Bladder microvascular endothelial cell (primary cell): ENCODE results near the gene NEUROD6. TPM values are rescaled to one million over a fixed set of nuclear protein-coding genes. Genes with fewer than 3 reads are reported as not detected.

Source experiments
- total RNA-seq: library from RNA; depleted of rRNA; stranded (reverse); fragments of >200 nt; gene quantifications from 2 replicates; pipeline ENCODE4 v1.2.3, GENCODE V29; 2014

NEUROD6 gene
- total RNA-seq: not detected in 2 replicates

DNA sequence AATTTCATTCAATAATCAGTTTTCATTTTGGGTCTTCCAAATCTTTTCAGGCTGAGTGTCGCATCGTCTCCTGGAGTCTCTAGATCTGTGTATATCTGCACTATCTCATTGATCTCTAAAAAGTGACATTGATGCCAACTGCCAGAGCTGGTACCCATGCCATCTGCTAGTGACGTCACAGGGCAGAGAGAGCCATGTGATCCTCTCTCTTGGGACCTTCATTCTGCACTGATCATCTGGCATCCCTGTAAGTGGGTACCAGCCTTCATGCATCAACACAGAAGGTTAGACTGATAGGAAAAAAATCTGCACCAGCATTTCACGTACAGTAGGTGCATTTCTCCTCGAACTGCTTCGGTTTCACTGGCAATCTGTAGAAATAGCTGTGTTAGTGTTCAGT, at the start of gene NEUROD6:
NEUROD6 (minus strand) TSS at position 124 of the 400 bp plus-strand sequence. CDS start 1,458 bp downstream, outside the sequence.

Other genes starting within 250 kb of the NEUROD6 start
- not detected in 2 replicates for gene ITPRID1, start 173.4 kb upstream of the NEUROD6 start, total RNA-seq